ENCODE results near the gene SLC38A10. TPM values are rescaled to one million over a fixed set of nuclear protein-coding genes. Genes with fewer than 3 reads are reported as not detected.
A peak's percentile ranks its signal among the peaks of the same experiment; 100 is the strongest.

SLC38A10 gene
- total RNA-seq, 2 donors from 2014 or later = 84.7 to 86.7 TPM

DNA sequence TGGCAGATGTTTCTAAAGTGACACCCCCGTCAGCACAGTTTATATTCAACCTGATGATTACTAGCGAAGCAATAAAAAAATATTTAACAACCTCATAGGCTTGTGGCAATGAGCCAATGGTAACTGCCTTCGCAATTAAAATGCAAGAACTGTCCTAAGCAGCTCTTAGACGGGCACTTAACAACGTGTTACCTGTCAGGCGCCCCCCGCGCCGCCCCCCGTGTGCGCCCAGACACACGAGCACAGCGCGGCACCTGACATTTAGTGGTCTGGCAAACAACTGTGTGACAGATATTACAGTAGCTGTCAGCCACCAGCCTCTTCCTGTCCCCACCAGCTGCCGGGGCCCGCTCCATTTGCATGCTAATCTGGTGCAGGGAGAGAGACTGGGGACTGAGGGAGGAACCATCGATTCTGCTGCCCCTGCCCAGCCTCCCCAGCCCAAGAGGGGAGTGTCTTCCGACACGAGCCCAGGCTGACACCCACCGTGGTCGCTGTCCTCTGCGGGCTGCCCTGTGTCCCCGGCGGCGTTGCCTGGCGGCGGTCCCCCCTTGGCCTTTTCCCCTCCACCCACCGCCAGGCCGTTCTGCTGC, 43.3 kb downstream of the SLC38A10 start:
- DNase-seq (peak in 1 of 2 donors; percentile 48), ATAC-seq (peak; percentile 60)
- intact Hi-C loops (cut with DNase I, micrococcal nuclease) = loop anchor here (5.0 to 10.0 kb wide), 2 partner anchors 233 to 350 kb away; no protein-coding TSS in a partner anchor

DNA sequence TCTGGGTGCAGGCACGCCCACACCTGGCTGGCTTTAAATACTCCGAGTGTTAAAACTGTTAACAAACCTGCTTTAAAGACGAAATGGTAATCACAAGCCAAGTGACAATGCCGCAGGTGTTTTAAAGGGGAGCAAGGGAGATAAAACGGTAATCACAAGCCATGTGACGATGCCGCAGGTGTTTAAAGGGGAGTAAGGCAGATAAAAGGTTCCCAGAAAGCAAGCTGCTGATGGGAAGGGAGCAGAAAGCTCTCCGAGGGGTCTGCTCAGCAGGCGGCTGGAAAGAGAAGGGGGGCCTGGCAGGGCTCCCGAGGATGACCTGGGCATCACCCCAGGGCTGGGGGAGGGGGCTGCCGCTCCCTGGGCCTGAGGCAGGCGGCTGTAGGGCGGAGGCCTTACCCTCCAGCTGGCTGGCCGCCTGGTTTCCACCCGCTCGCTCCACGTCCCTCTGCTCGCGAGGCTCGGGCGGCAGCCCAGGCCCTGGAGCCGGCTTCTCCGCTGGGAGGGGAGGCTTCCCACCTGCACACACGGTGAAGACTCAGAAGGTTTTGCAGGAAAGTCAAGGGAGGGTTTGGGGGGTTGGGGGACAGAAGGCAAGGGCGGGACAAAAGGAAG, 43.9 kb downstream of the SLC38A10 start:
- peak; percentile 65 to 77 for DNase-seq
- peak; percentile 73 for ATAC-seq
- intact Hi-C loops (cut with DNase I, micrococcal nuclease) = loop anchor here (5.0 to 10.0 kb wide), 2 partner anchors 234 to 351 kb away; no protein-coding TSS in a partner anchor

DNA sequence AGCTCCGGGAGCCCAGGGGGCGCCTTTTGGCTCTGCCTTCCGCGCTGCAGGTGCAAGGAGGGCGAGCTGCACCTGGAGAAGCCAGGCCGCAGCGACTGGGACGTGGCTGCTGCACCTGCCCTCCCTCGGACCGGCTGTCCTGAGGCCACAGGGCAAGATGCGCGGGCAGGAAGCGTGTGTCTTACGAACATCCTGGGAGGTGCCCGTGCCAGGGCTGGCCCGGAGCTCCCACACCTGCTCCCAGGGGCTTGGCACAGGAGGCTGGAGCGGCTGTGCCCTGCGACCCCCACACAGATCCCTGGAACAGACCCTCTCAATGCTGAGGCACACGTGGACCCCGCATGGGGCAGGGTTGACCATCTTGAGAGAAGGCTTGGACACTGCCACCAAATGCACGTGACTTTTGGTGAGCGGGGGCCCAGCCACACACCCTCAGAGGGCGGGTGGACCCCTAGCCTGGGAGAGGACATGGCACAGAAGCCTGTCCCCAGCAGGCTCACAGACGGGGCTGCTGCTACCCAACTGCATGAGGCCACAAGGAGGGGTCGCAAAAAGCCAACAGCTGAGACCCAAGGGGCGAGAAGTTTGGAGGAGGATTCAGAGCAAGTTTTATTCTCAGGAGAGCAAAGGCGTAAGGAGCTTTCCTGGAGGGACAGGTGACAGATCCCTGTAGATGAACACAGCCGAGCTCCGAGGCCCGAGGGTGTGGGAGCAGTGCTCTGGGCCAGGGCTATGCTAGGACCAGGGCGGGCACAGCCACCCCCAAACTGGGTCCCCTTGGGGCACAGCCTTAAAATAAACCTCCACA, 44.6 kb downstream of the SLC38A10 start:
- ATAC-seq (peak; percentile 13), DNase-seq (no peak)
- intact Hi-C loops (cut with DNase I, micrococcal nuclease) = loop anchor here (5.0 to 10.0 kb wide), 2 partner anchors 234 to 352 kb away; no protein-coding TSS in a partner anchor

DNA sequence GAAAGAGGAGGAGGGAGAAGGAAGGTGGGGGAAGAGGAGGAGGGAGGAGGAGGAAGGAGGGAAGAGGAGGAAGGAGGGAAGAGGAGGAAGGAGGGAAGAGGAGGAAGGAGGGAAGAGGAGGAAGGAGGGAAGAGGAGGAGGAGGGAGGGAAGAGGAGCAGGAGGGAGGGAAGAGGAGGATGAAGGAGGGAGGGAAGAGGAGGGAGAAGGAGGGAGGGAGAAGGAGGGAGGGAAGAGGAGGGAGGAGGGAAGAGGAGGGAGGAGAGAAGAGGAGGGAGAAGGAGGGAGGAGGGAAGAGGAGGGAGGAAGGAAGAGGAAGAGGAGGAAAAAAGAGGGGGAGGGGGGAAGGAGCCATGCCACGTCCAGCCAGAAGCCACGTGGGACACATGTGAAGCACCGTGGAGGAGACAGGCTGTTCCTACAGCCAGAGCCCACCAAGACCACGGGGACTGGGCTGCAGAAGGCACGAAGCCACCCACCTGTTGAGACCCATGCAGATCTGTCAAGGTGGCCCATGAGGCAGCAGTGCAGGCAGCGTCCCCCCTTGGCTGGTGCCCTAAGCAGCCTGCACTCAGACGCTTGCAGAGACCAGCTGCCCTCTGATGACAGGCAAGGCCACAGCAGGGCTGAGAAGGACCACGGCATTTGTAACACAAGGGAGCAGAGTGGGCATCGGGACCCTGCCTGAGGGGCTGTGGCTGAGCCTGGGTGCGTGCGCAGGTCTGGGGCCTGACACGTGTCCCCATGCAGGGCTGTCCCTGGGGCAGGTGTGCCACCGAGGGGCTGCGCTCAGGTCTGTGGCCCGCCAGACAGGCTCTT, 45.7 kb downstream of the SLC38A10 start:
- intact Hi-C loops (cut with DNase I, micrococcal nuclease) = loop anchor here (5.0 to 10.0 kb wide), 2 partner anchors 235 to 353 kb away; no protein-coding TSS in a partner anchor
- DNase-seq (no peak), ATAC-seq (no peak)

DNA sequence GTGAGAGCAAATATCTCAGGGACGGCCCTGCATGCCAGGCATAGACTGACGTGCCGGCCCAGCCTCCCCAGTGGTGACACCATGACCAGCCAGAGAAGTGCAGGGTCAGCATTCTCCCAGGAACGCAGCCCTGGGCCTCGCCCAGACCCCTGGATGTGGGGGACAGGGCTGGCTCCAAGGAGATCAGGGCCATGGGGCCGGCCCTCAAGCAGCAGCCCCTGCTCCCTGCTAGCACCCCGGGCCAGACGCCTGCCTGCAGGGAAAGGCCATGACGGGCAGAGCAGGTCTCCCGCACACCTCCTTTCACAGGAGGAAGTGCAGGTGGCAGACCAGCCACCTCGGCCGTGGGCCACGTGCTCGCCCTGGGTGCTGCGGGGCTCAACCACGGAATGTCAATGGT, 46.5 kb downstream of the SLC38A10 start:
- ATAC-seq (no peak), DNase-seq (no peak)
- intact Hi-C loops (cut with DNase I, micrococcal nuclease) = no loop called here

DNA sequence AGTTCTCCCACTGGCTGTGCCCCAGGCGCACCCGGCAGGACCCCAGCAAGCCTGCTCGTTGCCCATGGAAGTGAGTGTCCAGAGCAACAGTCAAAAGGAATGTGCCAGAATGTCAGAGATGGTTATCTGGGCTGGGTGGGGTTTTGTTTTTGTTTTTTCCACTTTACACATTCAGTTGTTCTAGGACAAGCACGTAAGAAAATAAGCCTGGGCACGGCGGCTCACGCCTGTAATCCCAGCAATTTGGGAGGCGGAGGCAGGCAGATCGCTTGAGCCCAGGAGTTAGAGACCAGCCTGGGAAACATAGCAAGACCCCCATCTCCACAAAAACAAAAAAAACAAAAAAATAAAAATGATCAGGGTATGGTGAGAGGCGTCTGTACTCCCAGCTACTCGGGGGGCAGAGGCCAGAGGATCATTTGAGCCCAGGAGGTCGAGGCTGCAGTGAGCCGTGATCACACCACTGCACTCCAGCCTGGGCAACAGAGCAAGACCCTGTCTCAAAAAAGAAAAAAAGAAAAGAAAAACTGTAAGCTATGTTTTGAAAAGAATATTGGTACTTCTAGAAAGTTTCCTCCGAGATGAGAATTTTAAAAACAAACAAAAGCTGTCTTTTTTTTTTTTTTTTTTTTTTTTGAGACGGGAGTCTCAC, 47.6 kb downstream of the SLC38A10 start:
- ATAC-seq (no peak), DNase-seq (no peak)
- intact Hi-C loops (cut with DNase I, micrococcal nuclease) = no loop called here

DNA sequence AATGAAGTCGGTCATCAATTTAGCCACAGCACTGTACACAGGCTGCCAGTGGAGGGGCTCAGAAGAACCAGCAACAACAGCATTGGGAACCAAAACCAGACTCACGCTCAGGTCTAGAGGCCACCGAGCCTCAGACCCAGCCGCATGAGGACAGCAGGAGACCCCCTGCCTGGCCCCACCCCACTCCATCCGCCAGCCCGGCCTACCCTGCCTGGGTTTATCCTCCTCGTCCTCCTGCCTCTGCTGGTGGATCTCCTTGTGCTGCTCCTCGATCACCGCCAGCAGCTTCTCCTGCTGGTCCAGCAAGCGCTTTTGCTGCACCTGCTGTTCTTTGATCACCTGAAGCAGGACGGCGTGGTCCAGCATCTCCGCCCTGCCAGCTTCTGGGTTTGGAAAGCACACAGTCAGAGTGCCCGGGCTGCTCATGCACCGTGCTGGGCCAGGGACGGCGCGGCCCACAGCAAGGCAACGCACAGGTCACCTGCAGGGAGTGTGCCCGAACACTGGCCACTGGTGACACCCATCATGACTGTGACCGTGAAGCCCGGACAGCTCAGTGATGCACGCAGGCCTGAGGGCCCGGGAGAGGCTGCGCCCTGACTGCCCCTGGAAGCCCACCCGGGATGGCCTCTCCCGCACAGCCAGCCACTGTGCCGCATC, 48.3 kb downstream of the SLC38A10 start:
- no peak for ATAC-seq
- intact Hi-C loops (cut with DNase I, micrococcal nuclease) = no loop called here
- no peak for DNase-seq

DNA sequence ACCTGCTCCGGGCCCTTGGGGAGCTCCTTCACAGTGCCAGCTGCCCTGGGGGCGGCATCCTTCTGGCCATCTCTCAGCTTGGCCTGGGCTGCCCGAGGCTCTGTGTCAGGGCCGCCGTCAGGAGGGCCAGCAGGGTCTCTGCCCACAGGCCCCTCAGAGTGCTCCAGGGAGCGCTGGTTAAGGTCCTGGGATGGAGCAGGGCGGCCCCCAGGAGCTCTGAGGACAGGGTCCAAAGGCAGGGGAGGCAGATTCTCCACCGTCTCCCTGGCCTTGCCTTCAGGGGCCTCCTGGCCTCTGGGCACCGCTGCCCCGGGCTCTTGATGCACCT, 48.8 kb downstream of the SLC38A10 start:
- ATAC-seq (no peak), DNase-seq (no peak)
- intact Hi-C loops (cut with DNase I, micrococcal nuclease) = no loop called here

DNA sequence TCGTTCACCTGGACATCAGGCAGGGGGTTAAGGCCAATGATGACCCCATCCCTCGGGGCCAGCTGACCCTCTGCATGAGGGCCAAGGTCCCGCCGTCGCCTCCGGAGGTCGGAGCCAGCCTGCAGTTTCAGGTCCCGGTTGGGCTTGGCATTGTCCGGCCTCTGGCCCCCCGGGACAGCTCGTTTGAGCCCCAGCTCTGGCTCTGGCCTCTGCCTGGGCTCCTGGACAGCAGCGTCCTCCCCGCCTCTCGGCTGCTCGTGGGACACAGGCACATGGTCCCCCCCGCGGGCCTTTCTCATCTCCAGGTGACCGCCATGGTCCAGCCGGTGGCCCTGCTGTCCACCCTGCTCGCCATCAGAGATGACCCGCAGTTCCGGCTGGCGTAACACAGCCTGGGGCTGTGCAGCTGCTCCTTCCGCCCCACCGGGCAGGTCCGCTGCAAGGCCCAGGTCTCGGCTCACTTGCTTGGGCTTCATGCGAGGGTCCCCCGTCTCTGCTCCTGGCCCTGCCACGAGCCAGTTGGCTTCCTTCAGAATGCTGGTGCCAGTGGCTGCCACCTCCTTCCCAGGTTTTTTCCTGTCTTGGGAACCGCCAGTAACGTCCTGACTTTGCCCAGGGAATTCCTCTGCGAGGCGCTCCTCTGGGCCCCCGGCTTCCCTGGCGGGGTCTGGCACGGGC, 49.3 kb downstream of the SLC38A10 start:
- intact Hi-C loops (cut with DNase I, micrococcal nuclease) = no loop called here
- no peak for ATAC-seq
- no peak for DNase-seq

DNA sequence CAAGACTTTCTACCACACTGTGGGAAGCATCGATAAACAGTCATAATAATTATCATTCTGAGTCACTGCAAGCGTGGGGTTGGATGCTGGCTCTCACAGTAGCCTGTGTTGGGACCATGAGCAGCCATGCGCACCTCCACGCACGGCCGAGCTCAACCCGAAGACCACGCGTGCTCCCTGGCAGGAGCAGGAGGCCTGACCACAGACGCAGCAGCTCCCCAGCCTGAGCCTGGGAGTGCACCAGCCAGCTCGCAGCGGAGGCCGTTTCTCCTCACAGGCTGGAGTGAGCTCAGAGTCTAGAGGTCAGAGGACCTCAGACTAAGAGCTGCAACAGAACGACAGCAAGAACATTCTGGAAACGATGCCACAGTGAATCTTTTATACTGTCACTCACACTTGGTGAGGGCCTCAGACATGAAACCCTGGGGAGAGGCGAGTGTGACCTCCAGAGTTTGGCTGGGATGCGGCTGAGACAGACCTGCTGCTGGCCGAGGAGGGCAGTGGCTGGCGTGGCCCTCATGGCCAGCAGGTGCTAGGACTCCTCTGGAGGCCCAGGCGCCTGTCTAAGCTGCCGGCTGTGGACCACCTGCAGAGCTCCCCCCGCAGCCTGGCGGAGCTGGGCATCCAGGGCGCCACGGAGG, 50.0 kb downstream of the SLC38A10 start:
- no peak for ATAC-seq
- intact Hi-C loops (cut with DNase I, micrococcal nuclease) = no loop called here
- no peak for DNase-seq

DNA sequence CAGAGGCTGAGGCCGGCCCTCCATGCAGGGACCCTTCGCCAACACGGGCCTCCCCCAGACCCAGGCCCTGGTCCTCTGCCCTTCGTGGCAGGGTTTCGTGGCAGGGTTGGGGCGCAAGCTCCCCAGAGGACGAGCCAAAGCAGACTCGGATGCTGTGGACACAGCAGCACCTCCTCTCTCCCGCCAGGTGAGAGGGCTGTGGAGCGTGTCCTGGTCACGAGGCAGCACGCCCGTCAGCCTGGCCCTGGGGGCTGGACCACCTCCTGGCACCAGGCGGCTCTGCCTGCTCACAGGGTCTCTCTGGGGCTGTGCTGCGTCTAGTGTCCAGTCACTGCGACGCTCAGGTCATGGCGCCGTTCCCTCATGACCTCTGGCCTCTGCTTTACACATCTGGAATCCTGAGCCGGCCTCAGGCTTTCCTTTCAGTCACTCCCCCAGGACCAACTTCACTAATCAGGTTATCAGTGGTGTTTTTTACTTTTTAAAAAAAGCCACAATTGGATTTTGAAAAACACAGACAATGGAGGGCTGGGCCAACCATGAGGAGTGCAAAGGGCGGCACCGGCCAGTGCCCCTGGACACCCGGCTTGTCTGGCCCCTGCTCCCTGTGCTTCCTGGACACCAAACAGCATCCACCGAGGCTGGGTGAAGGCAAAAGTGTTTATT, 50.6 kb downstream of the SLC38A10 start:
- DNase-seq (no peak), ATAC-seq (no peak)
- intact Hi-C loops (cut with DNase I, micrococcal nuclease) = no loop called here

DNA sequence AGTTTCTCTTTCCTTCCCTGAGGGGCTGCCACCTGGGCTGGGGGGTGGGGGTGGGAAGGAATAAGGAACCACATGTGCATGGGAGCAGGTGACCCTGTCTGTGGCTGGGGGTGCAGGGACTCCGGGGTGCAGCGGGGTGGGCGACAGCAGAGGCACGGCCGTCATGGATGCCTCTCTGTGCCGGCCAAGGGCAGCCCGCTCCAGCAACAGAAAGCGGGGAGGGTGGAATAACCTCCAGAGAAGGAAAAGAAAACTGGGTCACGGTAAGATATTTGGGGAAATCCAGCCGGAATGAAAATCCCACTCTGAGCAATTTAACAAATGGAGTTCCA, 51.8 kb downstream of the SLC38A10 start:
- intact Hi-C loops (cut with DNase I, micrococcal nuclease) = no loop called here
- DNase-seq = no peak
- ATAC-seq = no peak

DNA sequence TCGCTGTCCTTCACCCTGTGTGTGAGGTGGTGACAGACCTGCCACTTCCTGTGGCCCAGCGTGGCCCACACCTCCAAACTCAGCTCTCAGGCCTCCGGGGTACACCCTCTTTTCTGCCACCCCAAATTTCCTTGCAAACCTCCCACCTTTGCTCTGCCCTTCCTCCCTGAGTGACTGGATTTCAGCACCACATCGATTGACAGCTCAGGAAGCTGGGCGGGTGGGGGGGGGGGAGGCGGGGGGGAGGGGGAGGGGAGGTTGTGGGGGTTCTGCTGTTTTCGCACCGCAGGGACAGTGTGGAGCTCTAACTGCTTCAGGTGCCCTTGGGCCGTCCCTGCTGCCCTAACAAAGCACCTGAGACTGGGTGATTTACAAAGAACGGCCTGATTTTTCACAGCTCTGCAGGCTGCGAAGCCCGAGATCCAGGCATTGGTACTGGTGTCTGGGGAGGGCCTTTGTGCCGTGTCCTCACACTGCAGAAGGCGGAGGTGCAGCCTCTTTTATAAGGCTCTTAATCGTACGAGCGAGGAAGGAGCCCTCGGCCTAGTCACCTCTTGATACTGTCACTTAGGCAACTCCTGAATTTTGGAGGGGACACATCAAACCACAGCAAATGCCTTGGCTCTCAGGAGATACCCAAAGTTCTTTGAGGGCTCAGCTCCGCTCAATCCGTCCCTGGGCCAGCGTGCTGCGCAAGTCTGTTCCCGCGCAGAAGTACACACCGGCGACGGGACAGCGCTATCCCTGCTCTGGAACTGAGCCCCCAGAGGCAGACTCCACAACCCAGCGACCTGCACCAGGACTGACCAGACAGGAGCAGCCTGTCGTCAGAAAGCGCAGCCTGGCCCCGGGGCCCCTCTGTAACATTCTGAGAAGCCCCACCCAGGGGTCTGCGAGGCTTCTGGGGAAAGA, 52.4 kb downstream of the SLC38A10 start:
- no peak for ATAC-seq
- no peak for DNase-seq
- intact Hi-C loops (cut with DNase I, micrococcal nuclease) = no loop called here

DNA sequence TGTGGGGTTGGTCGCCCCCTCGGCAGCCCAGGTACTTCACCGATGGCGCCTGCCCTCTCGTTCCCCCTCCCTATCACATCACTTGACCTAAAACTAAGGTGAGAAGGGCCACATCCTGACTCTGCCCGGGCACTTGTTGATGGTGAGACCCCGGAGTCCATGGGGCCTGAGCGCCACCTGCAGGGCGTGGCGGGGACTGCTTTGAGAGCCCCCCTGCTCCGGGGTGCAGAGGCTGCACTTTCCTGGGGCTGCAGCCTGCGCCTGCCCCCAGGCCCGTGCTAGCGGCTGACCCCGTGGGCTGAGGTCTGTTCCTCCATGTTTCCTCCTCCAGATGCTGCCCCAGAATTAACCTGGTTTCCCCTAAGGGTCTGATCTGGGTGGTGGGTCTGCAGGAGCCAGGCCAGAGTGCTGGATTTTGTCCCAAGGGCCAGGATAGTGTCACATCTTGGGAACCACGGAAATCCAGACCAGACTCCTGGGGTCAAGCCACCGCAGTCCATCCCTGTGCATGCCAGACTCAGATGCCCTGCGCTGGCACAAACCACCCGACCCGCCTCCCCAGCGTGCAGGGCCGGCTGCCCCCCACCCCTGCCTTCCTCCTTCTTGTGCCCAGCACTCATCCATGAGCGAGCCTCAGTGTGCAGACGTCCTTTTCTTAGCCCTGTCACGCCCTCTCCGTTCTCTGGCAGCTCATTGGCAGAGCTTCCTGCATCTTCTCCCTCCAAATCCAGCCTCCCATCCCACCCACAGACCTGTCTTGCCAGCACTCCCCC, 53.3 kb downstream of the SLC38A10 start:
- intact Hi-C loops (cut with DNase I, micrococcal nuclease) = no loop called here
- ATAC-seq (no peak), DNase-seq (peak in 1 of 2 donors; percentile 47)

DNA sequence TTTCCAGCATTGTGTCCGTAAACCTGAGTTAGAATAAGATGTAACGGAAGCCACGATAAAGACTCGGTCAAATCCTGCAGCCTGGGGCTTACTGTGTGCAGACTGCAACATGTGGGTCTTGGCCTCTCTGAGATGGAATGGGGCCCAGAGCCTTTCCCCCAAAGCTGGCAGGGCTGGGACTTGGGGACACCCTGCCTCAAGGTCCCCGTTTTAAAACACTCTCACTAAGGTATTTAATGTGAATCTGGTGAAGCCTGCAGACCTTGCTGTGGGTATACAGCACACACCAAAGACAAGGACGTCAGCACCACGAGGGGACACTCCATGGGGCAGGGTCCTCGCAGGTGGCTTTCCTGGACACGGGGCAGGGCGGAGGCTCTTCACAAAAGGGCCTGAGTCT, 53.9 kb downstream of the SLC38A10 start:
- intact Hi-C loops (cut with DNase I, micrococcal nuclease) = no loop called here
- DNase-seq (no peak), ATAC-seq (no peak)
